H1 (cell line): ENCODE data around the gene ZNF681. TPM values are rescaled to one million over a fixed set of nuclear protein-coding genes. Genes with fewer than 3 reads are reported as not detected.

Experiments
- KDM4A ChIP-seq: IDR thresholded peaks from one replicate; pipeline ENCODE4 v1.7.1; 2012; ENCODE audit warnings: low read depth, mild to moderate bottlenecking, moderate library complexity, low read length, inconsistent platforms; ENCODE audit not compliant: severe bottlenecking
- POLR2A ChIP-seq, 2 experiments: IDR thresholded peaks; 1 replicate in 1 of 2; 2 replicates in 1 of 2; pipeline ENCODE4 v1.6.1; 2011; ENCODE audit warnings: low read depth in 2 of 2, low read length in 2 of 2, mild to moderate bottlenecking in 2 of 2; ENCODE audit errors: control extremely low read depth in 1 of 2
- SIN3A ChIP-seq, 2 experiments: IDR thresholded peaks in 1 of 2; conservative IDR thresholded peaks in 1 of 2; 2 replicates each; pipeline ENCODE4 v1.6.1; 2011 to 2012; ENCODE audit warnings: low read length in 2 of 2, improper control_type of control experiment in 1 of 2, low read depth in 1 of 2, mild to moderate bottlenecking in 1 of 2
- SIX5 ChIP-seq: IDR thresholded peaks from 2 replicates; pipeline ENCODE4 v1.6.1; 2011; ENCODE audit warnings: mild to moderate bottlenecking, low read depth, low read length
- SP1 ChIP-seq: IDR thresholded peaks from 2 replicates; pipeline ENCODE4 v1.6.1; 2011; ENCODE audit warnings: low read depth, low read length
- TBP ChIP-seq: IDR thresholded peaks from 2 replicates; pipeline ENCODE4 v1.6.1; 2011; ENCODE audit warnings: low read depth, low read length, improper control_type of control experiment
- YY1 ChIP-seq: IDR thresholded peaks from 2 replicates; pipeline ENCODE4 v1.6.1; 2011; ENCODE audit warnings: low read depth, mild to moderate bottlenecking, low read length
- polyA plus RNA-seq, 7 experiments: library from polyadenylated mRNA; depleted of rRNA in 3 of 7; stranded (reverse) in 5 of 7; unstranded in 2 of 7; fragments of >200 nt in 5 of 7; fragments of 200-250 nt in 2 of 7; gene quantifications; 1 replicate in 5 of 7; 2 replicates in 1 of 7; 4 replicates in 1 of 7; pipeline versions ENCODE4 v1.2.1 to v1.2.3, GENCODE V29; 2011 to 2013; ENCODE audit warnings: missing spikeins in 2 of 7, mixed read lengths in 2 of 7
- total RNA-seq: library from RNA; stranded (reverse); fragmentation: NEBNext Ultra II Directional; extraction: Animal tissue kit (Norgen Biotek cat#: 25700); gene quantifications from 2 replicates; pipeline ENCODE4 v1.2.1, GENCODE V29; 2021

ZNF681 gene
- total and polyA plus RNA-seq, 2 of the 8 experiments (the other 6 are each of a cell fraction or from before 2014, with no cell fraction given): 1.1 to 6.8 TPM

GRCh38 chr19:23758187-23759074 lies at the start of gene ZNF681 (continued):
- TF ChIP-seq POLR2A (IDR thresholded peaks at IDR 0.05; ENCODE audit: control extremely low read depth in 1 of 2, low read depth in 2 of 2, low read length in 2 of 2) (peak; percentile 58 to 81), TBP (peak; percentile 66), SP1 (peak; percentile 58; the same call in 1 of the 2 replicates), YY1 (peak; percentile 80), SIN3A (conservative IDR thresholded peaks at IDR 0.05 in 1 of 2, IDR thresholded peaks at IDR 0.05 in 1 of 2; ENCODE audit: low read depth in 1 of 2, low read length in 2 of 2) (no peak; a peak in 1 of 4 replicates), SIX5 (no peak), KDM4A (peak; percentile 41)
